Hematopoietic multipotent progenitor cell (in vitro differentiated cells): ENCODE results near the gene TAF8. TPM values are rescaled to one million over a fixed set of nuclear protein-coding genes. Genes with fewer than 3 reads are reported as not detected.

Experiments used
- DNase-seq, 3 donors: peaks; one replicate each; pipeline ENCODE4 v3.0.0-alpha.2; 2011 to 2015; ENCODE audit warnings: low read depth in 2 of 3, low spot score in 2 of 3
- small RNA-seq: library from RNA; depleted of rRNA; stranded (forward); fragments of <200 nt; gene quantifications from one replicate; pipeline ENCODE3, GENCODE V24; 2012
- total RNA-seq: library from RNA; depleted of rRNA; stranded (reverse); fragments of >200 nt; gene quantifications from one replicate; pipeline ENCODE4 v1.2.3, GENCODE V29; 2012

TAF8 gene
- total RNA-seq, 1 donor = 32.0 TPM

GRCh38 chr6:42120895-42121865 lies 70.9 kb downstream of the TAF8 start:
- no peak for DNase-seq

- DNase-seq = no peak
These were observed 73.2 kb downstream of the TAF8 start for GRCh38 chr6:42123379-42124103.

- DNase-seq = no peak
These were observed 74.0 kb downstream of the TAF8 start for GRCh38 chr6:42124223-42124836.

DNA sequence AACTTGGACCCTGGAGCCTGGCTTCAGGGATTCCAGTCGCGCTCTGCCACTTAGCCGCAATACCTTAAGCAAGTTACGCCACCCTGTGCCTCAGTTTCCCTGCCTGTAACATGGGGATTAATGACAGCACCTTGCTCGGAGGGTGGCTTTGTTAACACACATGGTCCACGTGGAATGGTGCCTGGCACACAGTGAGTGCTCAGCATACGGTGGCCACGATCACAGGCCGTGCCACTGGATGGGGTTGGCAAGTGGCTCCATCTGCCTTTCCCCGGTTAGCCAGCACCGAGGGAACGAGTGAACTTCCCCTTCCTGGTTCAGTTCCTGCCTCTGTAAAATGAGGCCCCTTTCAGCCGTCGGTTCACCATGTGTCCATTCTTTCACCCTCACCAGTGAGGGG lies 74.9 kb downstream of the TAF8 start:
- DNase-seq = peak in 1 of 3 donors; percentile 10

DNA sequence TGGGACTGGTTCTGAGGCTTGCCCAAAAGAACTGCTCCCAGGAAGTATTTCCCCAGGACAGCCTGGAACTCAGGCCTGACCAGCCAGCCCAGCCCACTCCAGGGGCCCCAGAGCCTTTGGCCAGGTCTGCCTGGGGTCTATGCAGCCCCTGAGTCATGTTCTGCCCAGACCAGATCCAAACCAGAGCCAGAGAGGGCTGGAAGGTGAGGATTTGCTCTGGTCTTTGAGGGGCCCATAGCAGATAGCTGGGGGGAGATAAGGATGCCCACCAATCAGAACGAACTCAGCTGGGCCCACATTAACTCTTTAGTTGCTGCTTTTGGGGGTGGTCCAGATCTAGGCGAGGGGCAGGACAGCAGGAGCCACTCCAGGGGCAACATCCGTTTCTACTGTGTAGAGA lies 75.3 kb downstream of the TAF8 start:
- no peak for DNase-seq

GRCh38 chr6:42128460-42129359 lies 78.4 kb downstream of the TAF8 start:
- no peak for DNase-seq

- DNase-seq = no peak
These were observed 79.0 kb downstream of the TAF8 start for GRCh38 chr6:42129360-42129676.

GRCh38 chr6:42131531-42131930 lies 81.2 kb downstream of the TAF8 start:
- no peak for DNase-seq

DNA sequence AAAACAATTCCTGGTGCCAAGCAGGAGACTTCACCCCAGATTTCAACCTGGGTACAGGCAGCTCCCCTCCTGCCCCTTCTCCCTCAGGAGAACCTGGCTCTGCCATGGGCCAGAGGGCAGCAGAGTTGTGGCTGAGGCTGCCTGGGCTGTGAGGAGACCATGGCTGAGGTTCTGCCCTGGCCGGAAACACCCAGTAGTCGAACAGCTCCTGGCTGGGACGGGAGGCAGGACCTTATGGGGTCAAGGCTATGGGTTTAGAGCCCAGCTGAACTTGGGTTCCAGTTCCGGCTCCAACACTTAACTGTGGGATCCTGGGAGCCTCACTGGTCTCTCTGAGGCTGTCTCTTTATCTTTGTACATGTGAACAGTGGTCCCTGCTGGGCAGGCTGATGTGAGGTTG lies 83.6 kb downstream of the TAF8 start:
- no peak for DNase-seq

- DNase-seq = no peak
These were observed 84.8 kb downstream of the TAF8 start for GRCh38 chr6:42135161-42135560.

DNA sequence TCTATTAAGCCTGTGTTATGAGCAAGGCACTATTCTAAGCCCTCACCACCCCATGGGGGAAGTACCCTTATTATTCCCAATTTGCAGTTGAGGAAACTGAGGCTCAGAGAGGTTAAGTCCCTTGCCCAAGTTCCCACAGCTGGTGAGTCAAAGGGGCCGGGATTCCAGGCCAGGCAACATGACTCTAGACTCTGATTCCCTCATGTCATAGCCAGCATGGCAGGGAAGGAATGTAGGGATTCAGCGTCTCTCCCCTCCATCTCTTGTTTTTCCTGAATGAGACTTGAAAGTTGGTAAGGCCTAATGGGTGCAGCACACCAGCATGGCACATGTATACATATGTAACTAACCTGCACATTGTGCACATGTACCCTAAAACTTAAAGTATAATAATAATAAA lies 85.4 kb downstream of the TAF8 start:
- no peak for DNase-seq

GRCh38 chr6:42136508-42137193 lies 86.3 kb downstream of the TAF8 start:
- peak in 2 of 3 donors; percentile 78 to 91 for DNase-seq

Small RNA genes within 50 kb of the gene (small RNA-seq; reads per million reads assigned to genes)
- 0.27 reads per million for gene RNU6-761P

Other genes starting within 250 kb of the TAF8 start
- gene USP49, start 155.1 kb upstream of the TAF8 start, total RNA-seq = 6.2 TPM
- 23.7 TPM for gene MED20, start 129.4 kb upstream of the TAF8 start, total RNA-seq
- gene BYSL, start 129.0 kb upstream of the TAF8 start, total RNA-seq = 14.3 TPM
- gene CCND3, start 108.7 kb upstream of the TAF8 start, total RNA-seq = 141 TPM
- gene C6orf132, start 92.1 kb downstream of the TAF8 start, total RNA-seq = under 0.01 TPM
- not detected for gene GUCA1A, start 122.8 kb downstream of the TAF8 start, total RNA-seq
- gene GUCA1B, start 144.4 kb downstream of the TAF8 start, total RNA-seq = 0.27 TPM
- 14.3 TPM for gene MRPS10, start 167.3 kb downstream of the TAF8 start, total RNA-seq